Ishikawa (cell line): Measurements from ENCODE around the gene CARMIL1.

Experiments
- CEBPB ChIP-seq: IDR thresholded peaks from 2 replicates; pipeline ENCODE4 v1.6.1; 2012
- CREB1 ChIP-seq: IDR thresholded peaks from 2 replicates; pipeline ENCODE4 v1.6.1; 2012; ENCODE audit warnings: low read depth
- EGR1 ChIP-seq: IDR thresholded peaks from 2 replicates; pipeline ENCODE4 v1.6.1; 2012
- EP300 ChIP-seq: IDR thresholded peaks from 2 replicates; pipeline ENCODE4 v1.6.1; 2012; ENCODE audit warnings: borderline replicate concordance
- FOXM1 ChIP-seq: IDR thresholded peaks from 2 replicates; pipeline ENCODE4 v1.6.1; 2012; ENCODE audit warnings: low read depth, borderline replicate concordance
- NFIC ChIP-seq: IDR thresholded peaks from 2 replicates; pipeline ENCODE4 v1.6.1; 2012
- RAD21 ChIP-seq: IDR thresholded peaks from 2 replicates; pipeline ENCODE4 v1.6.1; 2012; ENCODE audit warnings: low read depth
- REST ChIP-seq: IDR thresholded peaks from 2 replicates; pipeline ENCODE4 v1.6.1; 2012; ENCODE audit warnings: low read depth, mild to moderate bottlenecking
- TAF1 ChIP-seq: IDR thresholded peaks from 2 replicates; pipeline ENCODE4 v1.6.1; 2012; ENCODE audit warnings: low read depth, mild to moderate bottlenecking
- TCF12 ChIP-seq: IDR thresholded peaks from 2 replicates; pipeline ENCODE4 v1.6.1; 2012; ENCODE audit warnings: low read depth
- TEAD4 ChIP-seq: IDR thresholded peaks from 2 replicates; pipeline ENCODE4 v1.6.1; 2012
- YY1 ChIP-seq: IDR thresholded peaks from 2 replicates; pipeline ENCODE4 v1.6.1; 2012; ENCODE audit warnings: low read depth
- ZBTB7A ChIP-seq: IDR thresholded peaks from 2 replicates; pipeline ENCODE4 v1.6.1; 2012; ENCODE audit warnings: low read depth
- TF ChIP-seq, protein P1 (sequence below): IDR thresholded peaks from 2 replicates; pipeline ENCODE4 v1.6.1; 2012
- TF ChIP-seq, protein P2 (sequence below): IDR thresholded peaks from 2 replicates; pipeline ENCODE4 v1.6.1; 2012

The CARMIL1 gene

DNA sequence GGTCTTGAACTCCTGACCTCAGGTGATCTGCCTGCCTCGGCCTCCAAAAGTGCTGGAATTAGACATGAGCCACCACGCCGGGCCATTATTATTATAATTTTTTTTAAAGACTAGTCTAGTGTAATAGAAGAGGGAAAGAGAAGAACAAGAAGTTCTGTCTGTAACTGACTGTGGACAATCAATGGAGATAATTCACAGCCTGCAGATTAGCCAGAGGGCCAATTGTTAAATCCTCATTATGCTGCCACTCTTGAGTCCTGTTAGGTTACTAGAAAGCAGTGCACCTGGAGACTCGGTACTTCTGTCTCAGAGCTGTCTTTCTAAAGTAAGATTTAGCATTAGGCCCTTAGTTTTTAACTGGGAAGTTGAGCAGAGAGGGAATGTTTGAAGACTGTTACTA is 37.5 kb downstream of the CARMIL1 start:
- TF ChIP-seq ZBTB7A = no peak
- TF ChIP-seq, protein P1, sequence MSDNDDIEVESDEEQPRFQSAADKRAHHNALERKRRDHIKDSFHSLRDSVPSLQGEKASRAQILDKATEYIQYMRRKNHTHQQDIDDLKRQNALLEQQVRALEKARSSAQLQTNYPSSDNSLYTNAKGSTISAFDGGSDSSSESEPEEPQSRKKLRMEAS = no peak
- TF ChIP-seq RAD21 = no peak
- TF ChIP-seq EP300 = no peak
- no peak for TF ChIP-seq TEAD4
- no peak for TF ChIP-seq CREB1
- no peak for TF ChIP-seq REST
- no peak for TF ChIP-seq TCF12
- TF ChIP-seq TAF1 = no peak
- no peak for TF ChIP-seq FOXM1
- TF ChIP-seq YY1 = no peak
- no peak for TF ChIP-seq NFIC
- TF ChIP-seq, protein P2, sequence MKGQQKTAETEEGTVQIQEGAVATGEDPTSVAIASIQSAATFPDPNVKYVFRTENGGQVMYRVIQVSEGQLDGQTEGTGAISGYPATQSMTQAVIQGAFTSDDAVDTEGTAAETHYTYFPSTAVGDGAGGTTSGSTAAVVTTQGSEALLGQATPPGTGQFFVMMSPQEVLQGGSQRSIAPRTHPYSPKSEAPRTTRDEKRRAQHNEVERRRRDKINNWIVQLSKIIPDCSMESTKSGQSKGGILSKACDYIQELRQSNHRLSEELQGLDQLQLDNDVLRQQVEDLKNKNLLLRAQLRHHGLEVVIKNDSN = no peak
- no peak for TF ChIP-seq CEBPB
- no peak for TF ChIP-seq EGR1

GRCh38 chr6:25318589-25318988 is 39.4 kb downstream of the CARMIL1 start:
- no peak for TF ChIP-seq CEBPB
- TF ChIP-seq EP300 = no peak
- TF ChIP-seq RAD21 = no peak

- no peak for TF ChIP-seq TEAD4
- TF ChIP-seq RAD21 = no peak
- TF ChIP-seq, protein P2 = no peak
- no peak for TF ChIP-seq CEBPB
- no peak for TF ChIP-seq CREB1
These were observed 41.3 kb downstream of the CARMIL1 start for GRCh38 chr6:25320459-25320858.

DNA sequence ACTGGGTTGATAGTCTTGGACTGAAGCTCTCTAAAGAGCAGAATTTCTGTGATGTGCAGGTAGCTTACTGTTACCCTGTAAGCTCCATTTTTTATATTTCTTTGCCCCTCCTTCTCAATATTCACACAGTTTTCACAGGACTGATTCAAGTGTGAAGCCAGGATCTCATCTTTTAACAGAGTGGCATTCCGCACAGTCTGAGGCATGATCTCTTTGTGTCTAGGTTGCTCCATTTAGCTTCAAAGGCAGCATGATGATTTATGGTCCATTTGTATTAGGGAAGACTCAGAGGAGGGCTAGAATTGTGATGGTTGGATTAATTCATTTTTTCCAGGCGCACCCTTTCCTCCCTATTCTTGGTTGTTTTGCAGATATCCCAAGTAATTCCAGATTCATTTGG is 43.5 kb downstream of the CARMIL1 start:
- no peak for TF ChIP-seq REST
- no peak for TF ChIP-seq TEAD4
- TF ChIP-seq TAF1 = no peak
- no peak for TF ChIP-seq CEBPB
- TF ChIP-seq, protein P2 = no peak

DNA sequence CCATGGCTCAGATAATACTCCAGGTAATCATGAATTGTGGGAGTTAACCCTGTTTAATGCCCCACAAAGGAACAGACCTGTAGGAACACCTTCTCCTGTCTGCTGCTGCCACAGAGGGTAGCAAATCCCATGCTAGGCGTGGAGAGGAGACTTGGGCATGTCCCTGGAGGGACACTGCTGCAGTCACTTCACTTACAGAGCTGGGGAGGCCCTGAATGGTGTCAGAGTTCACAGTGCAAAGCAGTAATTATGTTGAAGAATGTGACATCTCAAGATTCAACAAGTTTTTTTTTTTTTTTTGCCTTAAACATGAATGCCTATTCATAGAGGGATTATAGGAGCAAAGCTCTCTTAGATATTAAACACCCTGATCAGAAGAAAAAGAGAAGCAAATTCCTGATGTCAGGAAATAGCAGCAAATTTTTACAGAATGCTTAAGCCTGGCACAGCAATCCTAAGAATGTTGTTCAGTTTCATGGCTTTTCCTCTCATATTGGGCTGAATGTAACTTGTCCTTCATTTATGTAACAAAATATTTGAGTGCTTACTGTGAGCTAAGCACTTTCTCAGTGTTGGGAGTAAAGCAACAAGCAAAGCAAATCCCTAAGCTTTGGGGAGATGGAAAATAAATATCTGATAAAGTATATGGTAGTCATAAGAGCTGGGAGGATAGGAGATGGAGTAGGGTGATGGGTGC is 45.0 kb downstream of the CARMIL1 start:
- TF ChIP-seq, protein P2 = no peak
- TF ChIP-seq CEBPB (no peak), CREB1 (no peak), TAF1 (no peak), EP300 (no peak), RAD21 (no peak), EGR1 (no peak), YY1 (no peak), FOXM1 (no peak), ZBTB7A (no peak), TEAD4 (no peak), NFIC (no peak)
- TF ChIP-seq, protein P1 = no peak

- TF ChIP-seq ZBTB7A (no peak), NFIC (no peak), EP300 (no peak), TCF12 (no peak), REST (no peak), YY1 (no peak), TEAD4 (no peak), FOXM1 (no peak)
These were observed 47.0 kb downstream of the CARMIL1 start for GRCh38 chr6:25326126-25326525.
